ENCODE measurements around the gene PYDC1. TPM values are rescaled to one million over a fixed set of nuclear protein-coding genes. Genes with fewer than 3 reads are reported as not detected.

The PYDC1 gene
- total and polyA plus RNA-seq, 2 of the 13 experiments (the other 11 are each of a cell fraction or from before 2014, with no cell fraction given), result not detected

DNA sequence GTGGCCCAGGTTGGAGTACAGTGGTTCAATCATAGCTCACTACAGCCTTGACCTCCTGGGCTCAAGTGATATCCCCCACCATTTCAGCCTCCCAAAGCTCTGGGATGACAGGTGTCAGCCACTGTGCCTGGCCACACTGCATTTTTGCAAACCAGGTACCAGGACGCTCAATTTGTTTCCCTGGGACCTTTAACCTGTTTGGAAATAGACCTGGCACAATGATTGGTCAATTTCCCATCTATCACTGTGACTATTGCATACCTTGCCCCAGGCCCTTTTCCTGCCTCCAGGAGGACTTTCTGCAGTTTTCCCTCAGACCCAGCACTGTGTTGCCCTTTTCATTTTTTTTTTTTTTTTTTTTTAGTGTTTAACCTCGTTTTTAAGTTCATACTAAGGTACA lies 48.1 kb downstream of the PYDC1 start (continued):
- TF ChIP-seq ZNF34 (CRISPR knock-in tag; IDR thresholded peaks at IDR 0.05; ENCODE audit: borderline replicate concordance) (no peak), NFYC (CRISPR knock-in tag; IDR thresholded peaks at IDR 0.05) (peak; percentile 47), ZNF496 (CRISPR knock-in tag; IDR thresholded peaks at IDR 0.05; ENCODE audit: insufficient replicate concordance) (no peak), ZEB1 (IDR thresholded peaks at IDR 0.05; ENCODE audit: insufficient replicate concordance, low read depth) (no peak), ZNF879 (CRISPR knock-in tag; IDR thresholded peaks at IDR 0.05) (no peak), ATF7 (IDR thresholded peaks at IDR 0.05) (no peak), ATF7 (CRISPR knock-in tag; IDR thresholded peaks at IDR 0.05) (no peak), ZNF775 (CRISPR knock-in tag; IDR thresholded peaks at IDR 0.05; ENCODE audit: borderline replicate concordance) (no peak), MTA1 (CRISPR knock-in tag; IDR thresholded peaks at IDR 0.05; ENCODE audit: borderline replicate concordance) (no peak), ZNF660 (CRISPR knock-in tag; IDR thresholded peaks at IDR 0.05; ENCODE audit: borderline replicate concordance, low read depth) (no peak), ZFP36L1 (CRISPR knock-in tag; IDR thresholded peaks at IDR 0.05) (no peak), GATAD2A (CRISPR knock-in tag; IDR thresholded peaks at IDR 0.05) (no peak), ZNF12 (CRISPR knock-in tag; IDR thresholded peaks at IDR 0.05) (no peak), TCF7 (IDR thresholded peaks at IDR 0.05; ENCODE audit: low read depth) (no peak), FOXC1 (CRISPR knock-in tag; IDR thresholded peaks at IDR 0.05; ENCODE audit: borderline replicate concordance) (no peak), ZNF253 (CRISPR knock-in tag; IDR thresholded peaks at IDR 0.05; ENCODE audit: borderline replicate concordance) (no peak), SOX5 (CRISPR knock-in tag; IDR thresholded peaks at IDR 0.05; ENCODE audit: borderline replicate concordance) (peak; percentile 1; the same call in 1 of the 2 replicates), GATA4 (IDR thresholded peaks at IDR 0.05; ENCODE audit: borderline replicate concordance, low read depth) (no peak), SIN3B (IDR thresholded peaks at IDR 0.05; ENCODE audit: low read length) (no peak), HOXA7 (CRISPR knock-in tag; IDR thresholded peaks at IDR 0.05) (no peak), ZNF24 (IDR thresholded peaks at IDR 0.05) (no peak), ZNF558 (CRISPR knock-in tag; IDR thresholded peaks at IDR 0.05; ENCODE audit: borderline replicate concordance) (no peak), RARA (CRISPR knock-in tag; IDR thresholded peaks at IDR 0.05) (no peak; the same call in 1 of the 2 replicates), SNAI1 (CRISPR knock-in tag; IDR thresholded peaks at IDR 0.05; ENCODE audit: borderline replicate concordance) (no peak)
- TF ChIP-seq, protein P1, sequence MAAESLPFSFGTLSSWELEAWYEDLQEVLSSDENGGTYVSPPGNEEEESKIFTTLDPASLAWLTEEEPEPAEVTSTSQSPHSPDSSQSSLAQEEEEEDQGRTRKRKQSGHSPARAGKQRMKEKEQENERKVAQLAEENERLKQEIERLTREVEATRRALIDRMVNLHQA (CRISPR knock-in tag; IDR thresholded peaks at IDR 0.05), result no peak
- TF ChIP-seq, protein P2, sequence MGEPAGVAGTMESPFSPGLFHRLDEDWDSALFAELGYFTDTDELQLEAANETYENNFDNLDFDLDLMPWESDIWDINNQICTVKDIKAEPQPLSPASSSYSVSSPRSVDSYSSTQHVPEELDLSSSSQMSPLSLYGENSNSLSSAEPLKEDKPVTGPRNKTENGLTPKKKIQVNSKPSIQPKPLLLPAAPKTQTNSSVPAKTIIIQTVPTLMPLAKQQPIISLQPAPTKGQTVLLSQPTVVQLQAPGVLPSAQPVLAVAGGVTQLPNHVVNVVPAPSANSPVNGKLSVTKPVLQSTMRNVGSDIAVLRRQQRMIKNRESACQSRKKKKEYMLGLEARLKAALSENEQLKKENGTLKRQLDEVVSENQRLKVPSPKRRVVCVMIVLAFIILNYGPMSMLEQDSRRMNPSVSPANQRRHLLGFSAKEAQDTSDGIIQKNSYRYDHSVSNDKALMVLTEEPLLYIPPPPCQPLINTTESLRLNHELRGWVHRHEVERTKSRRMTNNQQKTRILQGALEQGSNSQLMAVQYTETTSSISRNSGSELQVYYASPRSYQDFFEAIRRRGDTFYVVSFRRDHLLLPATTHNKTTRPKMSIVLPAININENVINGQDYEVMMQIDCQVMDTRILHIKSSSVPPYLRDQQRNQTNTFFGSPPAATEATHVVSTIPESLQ (CRISPR knock-in tag; conservative IDR thresholded peaks at IDR 0.05), result no peak
- TF ChIP-seq, protein P3, sequence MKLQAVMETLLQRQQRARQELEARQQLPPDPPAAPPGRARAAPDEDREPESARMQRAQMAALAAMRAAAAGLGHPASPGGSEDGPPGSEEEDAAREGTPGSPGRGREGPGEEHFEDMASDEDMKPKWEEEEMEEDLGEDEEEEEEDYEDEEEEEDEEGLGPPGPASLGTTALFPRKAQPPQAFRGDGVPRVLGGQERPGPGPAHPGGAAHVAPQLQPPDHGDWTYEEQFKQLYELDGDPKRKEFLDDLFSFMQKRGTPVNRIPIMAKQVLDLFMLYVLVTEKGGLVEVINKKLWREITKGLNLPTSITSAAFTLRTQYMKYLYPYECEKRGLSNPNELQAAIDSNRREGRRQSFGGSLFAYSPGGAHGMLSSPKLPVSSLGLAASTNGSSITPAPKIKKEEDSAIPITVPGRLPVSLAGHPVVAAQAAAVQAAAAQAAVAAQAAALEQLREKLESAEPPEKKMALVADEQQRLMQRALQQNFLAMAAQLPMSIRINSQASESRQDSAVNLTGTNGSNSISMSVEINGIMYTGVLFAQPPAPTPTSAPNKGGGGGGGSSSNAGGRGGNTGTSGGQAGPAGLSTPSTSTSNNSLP (IDR thresholded peaks at IDR 0.05; ENCODE audit: low read depth, low read length), result no peak
- TF ChIP-seq, protein P4, sequence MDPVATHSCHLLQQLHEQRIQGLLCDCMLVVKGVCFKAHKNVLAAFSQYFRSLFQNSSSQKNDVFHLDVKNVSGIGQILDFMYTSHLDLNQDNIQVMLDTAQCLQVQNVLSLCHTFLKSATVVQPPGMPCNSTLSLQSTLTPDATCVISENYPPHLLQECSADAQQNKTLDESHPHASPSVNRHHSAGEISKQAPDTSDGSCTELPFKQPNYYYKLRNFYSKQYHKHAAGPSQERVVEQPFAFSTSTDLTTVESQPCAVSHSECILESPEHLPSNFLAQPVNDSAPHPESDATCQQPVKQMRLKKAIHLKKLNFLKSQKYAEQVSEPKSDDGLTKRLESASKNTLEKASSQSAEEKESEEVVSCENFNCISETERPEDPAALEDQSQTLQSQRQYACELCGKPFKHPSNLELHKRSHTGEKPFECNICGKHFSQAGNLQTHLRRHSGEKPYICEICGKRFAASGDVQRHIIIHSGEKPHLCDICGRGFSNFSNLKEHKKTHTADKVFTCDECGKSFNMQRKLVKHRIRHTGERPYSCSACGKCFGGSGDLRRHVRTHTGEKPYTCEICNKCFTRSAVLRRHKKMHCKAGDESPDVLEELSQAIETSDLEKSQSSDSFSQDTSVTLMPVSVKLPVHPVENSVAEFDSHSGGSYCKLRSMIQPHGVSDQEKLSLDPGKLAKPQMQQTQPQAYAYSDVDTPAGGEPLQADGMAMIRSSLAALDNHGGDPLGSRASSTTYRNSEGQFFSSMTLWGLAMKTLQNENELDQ (CRISPR knock-in tag; IDR thresholded peaks at IDR 0.05; ENCODE audit: borderline replicate concordance), result no peak

Measured in HepG2 (cell line).